Measurements from ENCODE around the gene MPEG1.

MPEG1 gene

GRCh38 chr11:59196777-59197176, 15.9 kb downstream of the MPEG1 start:
- no peak overlapping the region for H3K4me3 ChIP-seq (ENCODE audit: low read length)
- H3K36me3 ChIP-seq (ENCODE audit: control insufficient read depth, insufficient read depth, low read length), result peaks cover 22% of the 10 kb centered on the region
- H3K27ac ChIP-seq (ENCODE audit: low read depth, low read length), result no peak overlapping the region
- H3K4me1 ChIP-seq (ENCODE audit: control insufficient read depth, insufficient read depth, low read length), result no peaks in the 10 kb centered on the region
- no peak overlapping the region for H3K9ac ChIP-seq (ENCODE audit: low read length)
- no peaks in the 10 kb centered on the region for H3K27me3 ChIP-seq (ENCODE audit: control insufficient read depth, insufficient read depth, low read length)

GRCh38 chr11:59195586-59195985, 17.1 kb downstream of the MPEG1 start:
- H3K4me1 ChIP-seq (ENCODE audit: control insufficient read depth, insufficient read depth, low read length), result no peaks in the 10 kb centered on the region
- H3K9ac ChIP-seq (ENCODE audit: low read length), result no peak overlapping the region
- H3K27me3 ChIP-seq (ENCODE audit: control insufficient read depth, insufficient read depth, low read length), result no peaks in the 10 kb centered on the region
- no peak overlapping the region for H3K27ac ChIP-seq (ENCODE audit: low read depth, low read length)
- H3K36me3 ChIP-seq (ENCODE audit: control insufficient read depth, insufficient read depth, low read length), result peaks cover 19% of the 10 kb centered on the region
- H3K4me3 ChIP-seq (ENCODE audit: low read length), result no peak overlapping the region

GRCh38 chr11:59193587-59194130, 19.1 kb downstream of the MPEG1 start:
- no peaks in the 10 kb centered on the region for H3K27me3 ChIP-seq (ENCODE audit: control insufficient read depth, insufficient read depth, low read length)
- H3K4me3 ChIP-seq (ENCODE audit: low read length), result no peak overlapping the region
- peaks cover 25% of the 10 kb centered on the region for H3K36me3 ChIP-seq (ENCODE audit: control insufficient read depth, insufficient read depth, low read length)
- no peaks in the 10 kb centered on the region for H3K4me1 ChIP-seq (ENCODE audit: control insufficient read depth, insufficient read depth, low read length)
- no peak overlapping the region for H3K9ac ChIP-seq (ENCODE audit: low read length)
- H3K27ac ChIP-seq (ENCODE audit: low read depth, low read length), result no peak overlapping the region

DNA sequence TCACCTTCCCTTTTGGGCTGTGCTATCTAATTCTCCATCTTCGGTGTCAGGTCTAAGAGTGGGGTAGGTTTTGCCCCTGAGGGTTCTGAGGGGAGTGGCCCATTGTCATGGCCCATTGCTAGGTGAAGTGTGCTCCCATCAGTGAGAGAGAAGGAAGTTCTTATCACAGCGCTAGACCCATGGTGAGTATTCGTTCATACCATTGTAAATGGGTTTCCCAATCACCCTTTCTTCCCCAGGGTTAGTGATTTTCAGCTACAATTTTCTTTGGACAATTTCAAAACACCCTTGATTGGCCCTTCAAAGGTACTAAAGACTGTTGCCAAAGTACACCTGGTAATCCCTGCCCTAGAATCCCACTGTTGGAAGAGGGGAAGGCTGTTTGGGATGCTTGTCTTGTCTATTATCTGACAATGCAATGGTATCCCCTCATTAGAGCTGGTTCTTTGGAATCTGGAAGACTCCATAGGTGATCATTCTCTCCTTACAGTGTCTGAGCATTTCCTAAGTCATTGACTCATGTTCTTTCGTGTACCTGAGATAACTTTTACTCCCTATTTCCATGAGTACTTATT, 20.2 kb downstream of the MPEG1 start:
- Histone ChIP-seq H3K36me3 (ENCODE audit: control insufficient read depth, insufficient read depth, low read length) (peaks cover 25% of the 10 kb centered on the region), H3K27ac (ENCODE audit: low read depth, low read length) (no peak overlapping the region), H3K4me3 (ENCODE audit: low read length) (no peak overlapping the region), H3K4me1 (ENCODE audit: control insufficient read depth, insufficient read depth, low read length) (no peaks in the 10 kb centered on the region), H3K9ac (ENCODE audit: low read length) (no peak overlapping the region), H3K27me3 (ENCODE audit: control insufficient read depth, insufficient read depth, low read length) (no peaks in the 10 kb centered on the region)

DNA sequence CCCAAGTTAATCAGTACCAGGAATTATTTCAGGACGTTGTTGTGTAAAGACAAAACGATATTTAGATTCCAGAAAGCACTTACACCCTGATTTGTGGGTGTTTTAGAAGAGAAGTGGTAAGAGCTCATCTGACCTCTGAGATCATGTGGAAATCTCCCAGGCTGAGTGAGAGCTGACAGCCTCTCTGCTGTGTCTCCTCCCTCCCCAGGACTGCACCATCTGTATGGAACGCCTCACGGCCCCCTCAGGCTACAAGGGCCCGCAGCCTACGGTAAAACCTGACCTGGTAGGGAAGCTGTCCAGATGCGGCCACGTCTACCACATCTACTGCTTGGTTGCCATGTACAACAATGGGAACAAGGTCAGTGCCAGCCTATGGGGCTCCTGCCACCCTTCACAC, 20.8 kb downstream of the MPEG1 start:
- H3K4me3 ChIP-seq (ENCODE audit: low read length), result no peak overlapping the region
- no peak overlapping the region for H3K9ac ChIP-seq (ENCODE audit: low read length)
- peaks cover 24% of the 10 kb centered on the region for H3K36me3 ChIP-seq (ENCODE audit: control insufficient read depth, insufficient read depth, low read length)
- no peak overlapping the region for H3K27ac ChIP-seq (ENCODE audit: low read depth, low read length)
- H3K27me3 ChIP-seq (ENCODE audit: control insufficient read depth, insufficient read depth, low read length), result no peaks in the 10 kb centered on the region
- H3K4me1 ChIP-seq (ENCODE audit: control insufficient read depth, insufficient read depth, low read length), result no peaks in the 10 kb centered on the region

DNA sequence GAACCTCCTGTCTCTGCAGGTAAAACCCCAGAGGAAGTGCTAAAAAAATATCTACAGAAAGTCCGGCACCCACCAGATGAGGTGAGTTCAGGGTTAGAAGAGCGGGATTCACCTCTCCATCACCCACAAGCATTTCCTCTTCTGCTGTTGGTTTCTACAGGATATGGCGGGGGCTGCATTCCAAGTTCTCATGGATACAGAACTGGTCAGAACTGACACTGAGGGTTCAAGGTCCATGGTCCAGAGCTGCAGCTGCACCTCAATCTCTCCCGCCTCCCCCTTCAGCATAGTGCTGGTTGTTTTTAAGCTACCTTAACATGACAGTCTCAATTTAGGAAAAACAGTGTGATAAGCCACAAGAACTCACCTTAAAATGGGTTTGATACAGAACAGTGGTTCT, 21.6 kb downstream of the MPEG1 start:
- peaks cover 18% of the 10 kb centered on the region for H3K36me3 ChIP-seq (ENCODE audit: control insufficient read depth, insufficient read depth, low read length)
- no peaks in the 10 kb centered on the region for H3K27me3 ChIP-seq (ENCODE audit: control insufficient read depth, insufficient read depth, low read length)
- no peak overlapping the region for H3K4me3 ChIP-seq (ENCODE audit: low read length)
- no peaks in the 10 kb centered on the region for H3K4me1 ChIP-seq (ENCODE audit: control insufficient read depth, insufficient read depth, low read length)
- H3K27ac ChIP-seq (ENCODE audit: low read depth, low read length), result no peak overlapping the region
- no peak overlapping the region for H3K9ac ChIP-seq (ENCODE audit: low read length)

- Histone ChIP-seq H3K27ac (ENCODE audit: low read depth, low read length) (no peak overlapping the region), H3K4me3 (ENCODE audit: low read length) (no peak overlapping the region), H3K4me1 (ENCODE audit: control insufficient read depth, insufficient read depth, low read length) (no peaks in the 10 kb centered on the region), H3K27me3 (ENCODE audit: control insufficient read depth, insufficient read depth, low read length) (no peaks in the 10 kb centered on the region), H3K9ac (ENCODE audit: low read length) (no peak overlapping the region), H3K36me3 (ENCODE audit: control insufficient read depth, insufficient read depth, low read length) (peaks cover 18% of the 10 kb centered on the region)
Measured at GRCh38 chr11:59189986-59190385, 22.7 kb downstream of the MPEG1 start.

DNA sequence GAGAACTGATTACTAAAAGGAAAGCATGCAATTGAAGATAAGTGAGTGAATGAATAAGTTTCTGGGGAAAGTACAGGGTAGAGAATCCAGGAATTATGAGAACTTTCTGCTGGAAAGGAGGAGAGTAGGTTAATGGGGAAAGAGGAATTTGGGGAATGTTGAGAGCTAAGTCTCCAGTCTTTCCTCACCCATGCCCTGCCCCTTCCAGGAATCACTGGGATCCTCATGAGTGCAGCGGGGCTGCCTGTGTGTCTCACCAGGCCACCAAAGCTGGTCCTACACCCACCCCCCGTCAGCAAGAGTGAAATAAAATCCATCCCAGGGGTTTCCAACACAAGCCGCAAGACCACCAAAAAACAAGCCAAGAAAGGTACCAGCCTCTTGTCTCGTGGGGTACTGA, 23.8 kb downstream of the MPEG1 start:
- H3K27me3 ChIP-seq (ENCODE audit: control insufficient read depth, insufficient read depth, low read length), result no peaks in the 10 kb centered on the region
- no peak overlapping the region for H3K9ac ChIP-seq (ENCODE audit: low read length)
- H3K4me1 ChIP-seq (ENCODE audit: control insufficient read depth, insufficient read depth, low read length), result no peaks in the 10 kb centered on the region
- H3K36me3 ChIP-seq (ENCODE audit: control insufficient read depth, insufficient read depth, low read length), result peaks cover 17% of the 10 kb centered on the region
- no peak overlapping the region for H3K4me3 ChIP-seq (ENCODE audit: low read length)
- H3K27ac ChIP-seq (ENCODE audit: low read depth, low read length), result no peak overlapping the region

GRCh38 chr11:59187587-59187986, 25.1 kb downstream of the MPEG1 start:
- no peaks in the 10 kb centered on the region for H3K4me1 ChIP-seq (ENCODE audit: control insufficient read depth, insufficient read depth, low read length)
- no peak overlapping the region for H3K4me3 ChIP-seq (ENCODE audit: low read length)
- H3K27ac ChIP-seq (ENCODE audit: low read depth, low read length), result no peak overlapping the region
- peaks cover 11% of the 10 kb centered on the region for H3K36me3 ChIP-seq (ENCODE audit: control insufficient read depth, insufficient read depth, low read length)
- no peaks in the 10 kb centered on the region for H3K27me3 ChIP-seq (ENCODE audit: control insufficient read depth, insufficient read depth, low read length)
- H3K9ac ChIP-seq (ENCODE audit: low read length), result no peak overlapping the region

GRCh38 chr11:59187035-59187434, 25.7 kb downstream of the MPEG1 start:
- Histone ChIP-seq H3K27me3 (ENCODE audit: control insufficient read depth, insufficient read depth, low read length) (no peaks in the 10 kb centered on the region), H3K4me3 (ENCODE audit: low read length) (no peak overlapping the region), H3K4me1 (ENCODE audit: control insufficient read depth, insufficient read depth, low read length) (no peaks in the 10 kb centered on the region), H3K36me3 (ENCODE audit: control insufficient read depth, insufficient read depth, low read length) (peaks cover 10% of the 10 kb centered on the region), H3K27ac (ENCODE audit: low read depth, low read length) (no peak overlapping the region), H3K9ac (ENCODE audit: low read length) (no peak overlapping the region)

DNA sequence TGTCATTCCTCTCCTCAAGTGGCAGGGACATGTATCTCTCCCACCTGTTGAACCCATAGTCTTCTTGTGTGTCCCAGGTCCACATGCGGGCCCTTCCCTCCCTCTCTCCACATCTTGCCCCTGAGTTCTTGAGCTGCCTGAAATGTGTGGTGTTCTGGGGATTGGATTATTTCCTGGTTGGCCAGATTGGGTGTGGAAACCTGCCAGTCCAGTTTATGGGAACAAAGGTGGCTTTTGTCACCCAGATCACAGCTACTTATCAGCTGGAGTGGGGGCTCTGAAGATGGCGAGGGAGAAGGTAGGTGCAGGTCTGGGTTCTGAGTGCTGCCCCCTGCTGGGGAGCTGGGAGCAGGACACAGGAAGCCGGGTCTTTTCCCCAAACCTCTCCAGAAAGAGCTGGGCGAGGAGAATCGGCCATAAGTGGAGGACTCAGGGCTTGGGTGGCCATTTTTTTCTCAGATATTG, 26.6 kb downstream of the MPEG1 start:
- Histone ChIP-seq H3K36me3 (ENCODE audit: control insufficient read depth, insufficient read depth, low read length) (peaks cover 11% of the 10 kb centered on the region), H3K9ac (ENCODE audit: low read length) (no peak overlapping the region), H3K4me3 (ENCODE audit: low read length) (peak overlapping the region; percentile 57), H3K4me1 (ENCODE audit: control insufficient read depth, insufficient read depth, low read length) (no peaks in the 10 kb centered on the region), H3K27ac (ENCODE audit: low read depth, low read length) (no peak overlapping the region), H3K27me3 (ENCODE audit: control insufficient read depth, insufficient read depth, low read length) (no peaks in the 10 kb centered on the region)

GRCh38 chr11:59185386-59185945, 27.3 kb downstream of the MPEG1 start:
- H3K4me3 ChIP-seq (ENCODE audit: low read length), result peak overlapping the region; percentile 57
- H3K9ac ChIP-seq (ENCODE audit: low read length), result no peak overlapping the region
- H3K4me1 ChIP-seq (ENCODE audit: control insufficient read depth, insufficient read depth, low read length), result no peaks in the 10 kb centered on the region
- H3K27ac ChIP-seq (ENCODE audit: low read depth, low read length), result no peak overlapping the region
- no peaks in the 10 kb centered on the region for H3K27me3 ChIP-seq (ENCODE audit: control insufficient read depth, insufficient read depth, low read length)
- H3K36me3 ChIP-seq (ENCODE audit: control insufficient read depth, insufficient read depth, low read length), result peaks cover 11% of the 10 kb centered on the region

Measured in rectal smooth muscle tissue (tissue), 1 donor.